SK-N-MC (cell line): ENCODE measurements around the gene COPS7B.

ENCODE experiments used
- DNase-seq: peaks from one replicate; pipeline ENCODE4 v3.0.0-alpha.2; 2011; ENCODE audit warnings: low read depth, low spot score
- H3K27ac ChIP-seq: fragments of 200-600 bp; sonication (generic); 2 replicates; pipeline ENCODE4 v1.5.1; 2016; ENCODE audit warnings: mixed run types
- H3K36me3 ChIP-seq: fragments of 200-600 bp; sonication (generic); 2 replicates; pipeline ENCODE4 v1.6.1; 2017; ENCODE audit warnings: antibody characterized with exemption, low read length, mixed read lengths; ENCODE audit not compliant: insufficient read depth
- H3K4me3 ChIP-seq: fragments of 200-600 bp; sonication (generic); 2 replicates; pipeline ENCODE4 v1.5.1; 2016
- H3K9ac ChIP-seq: fragments of 200-600 bp; sonication (generic); 2 replicates; pipeline ENCODE4 v1.8.0; 2017; ENCODE audit warnings: mixed run types, mixed read lengths; ENCODE audit not compliant: insufficient read length
- H3K9me3 ChIP-seq: fragments of 200-600 bp; sonication (generic); 2 replicates; pipeline ENCODE4 v1.6.1; 2017; ENCODE audit warnings: low read depth, mild to moderate bottlenecking, antibody characterized with exemption, low read length, moderate library complexity, mixed read lengths
- EZH2 ChIP-seq: fragments of 200-600 bp; sonication (generic); IDR thresholded peaks from one replicate; pipeline ENCODE4 v1.6.1; 2017; ENCODE audit warnings: antibody characterized with exemption
- FOXP2 ChIP-seq: optimal IDR thresholded peaks from 2 replicates; pipeline ENCODE3; 2011; ENCODE audit warnings: mild to moderate bottlenecking, moderate library complexity; ENCODE audit not compliant: insufficient read depth; ENCODE audit errors: extremely low read length, control extremely low read depth
- POLR2AphosphoS5 ChIP-seq: IDR thresholded peaks from 2 replicates; pipeline ENCODE4 v1.6.1; 2012; ENCODE audit warnings: mild to moderate bottlenecking, low read depth, low read length, borderline replicate concordance

Gene COPS7B

GRCh38 chr2:231807020-231807419 is 20.8 kb downstream of the COPS7B start:
- TF ChIP-seq EZH2 (no peak), FOXP2 (no peak), POLR2AphosphoS5 (no peak)
- H3K36me3 ChIP-seq: peaks cover 36% of the 10 kb centered on the region

GRCh38 chr2:231810905-231811304 is 24.7 kb downstream of the COPS7B start:
- H3K27ac ChIP-seq: no peak overlapping the region
- H3K36me3 ChIP-seq: peaks cover 26% of the 10 kb centered on the region
- no peak for DNase-seq
- no peaks in the 10 kb centered on the region for H3K9me3 ChIP-seq
- H3K4me3 ChIP-seq: no peak overlapping the region
- TF ChIP-seq POLR2AphosphoS5: no peak
- TF ChIP-seq FOXP2: no peak
- no peak for TF ChIP-seq EZH2
- no peak overlapping the region for H3K9ac ChIP-seq

More at GRCh38 chr2:231807020-231807419, 20.8 kb downstream of the COPS7B start:
- Histone ChIP-seq H3K9me3 (no peaks in the 10 kb centered on the region), H3K9ac (no peak overlapping the region), H3K4me3 (no peak overlapping the region), H3K27ac (no peak overlapping the region; the same call in 1 of the 2 replicates)
- DNase-seq: no peak

- H3K27ac ChIP-seq: no peak overlapping the region
- no peak overlapping the region for H3K9ac ChIP-seq
- no peaks in the 10 kb centered on the region for H3K36me3 ChIP-seq
- DNase-seq: no peak
- no peak overlapping the region for H3K4me3 ChIP-seq
- no peaks in the 10 kb centered on the region for H3K9me3 ChIP-seq
- TF ChIP-seq POLR2AphosphoS5 (no peak), EZH2 (no peak), FOXP2 (no peak)
These were observed 30.2 kb downstream of the COPS7B start for GRCh38 chr2:231816327-231817026.

GRCh38 chr2:231819447-231820042 is 33.3 kb downstream of the COPS7B start:
- Histone ChIP-seq H3K36me3 (no peaks in the 10 kb centered on the region), H3K9ac (no peak overlapping the region), H3K9me3 (no peaks in the 10 kb centered on the region; the same call in 1 of the 2 replicates), H3K27ac (no peak overlapping the region), H3K4me3 (no peak overlapping the region)
- TF ChIP-seq POLR2AphosphoS5 (no peak), FOXP2 (no peak), EZH2 (no peak)
- DNase-seq: no peak

GRCh38 chr2:231820786-231821303 is 34.6 kb downstream of the COPS7B start:
- DNase-seq: no peak
- no peaks in the 10 kb centered on the region; the same call in 1 of the 2 replicates for H3K9me3 ChIP-seq
- no peak overlapping the region for H3K9ac ChIP-seq
- TF ChIP-seq FOXP2 (no peak), POLR2AphosphoS5 (no peak), EZH2 (no peak)
- H3K36me3 ChIP-seq: no peaks in the 10 kb centered on the region
- H3K27ac ChIP-seq: no peak overlapping the region
- no peak overlapping the region for H3K4me3 ChIP-seq

- no peak overlapping the region for H3K4me3 ChIP-seq
- no peak for TF ChIP-seq POLR2AphosphoS5
- no peak for TF ChIP-seq FOXP2
- no peak for TF ChIP-seq EZH2
- H3K36me3 ChIP-seq: no peaks in the 10 kb centered on the region
- H3K9me3 ChIP-seq: no peaks in the 10 kb centered on the region; the same call in 1 of the 2 replicates
- no peak for DNase-seq
- no peak overlapping the region for H3K27ac ChIP-seq
- no peak overlapping the region for H3K9ac ChIP-seq
These were observed 35.7 kb downstream of the COPS7B start for GRCh38 chr2:231821908-231822307.

GRCh38 chr2:231853105-231853504 is 66.9 kb downstream of the COPS7B start:
- H3K9me3 ChIP-seq: no peaks in the 10 kb centered on the region

GRCh38 chr2:231854616-231855125 is 68.4 kb downstream of the COPS7B start:
- H3K36me3 ChIP-seq: no peaks in the 10 kb centered on the region
- H3K9me3 ChIP-seq: no peaks in the 10 kb centered on the region
- DNase-seq: no peak
- H3K4me3 ChIP-seq: no peak overlapping the region
- H3K9ac ChIP-seq: no peak overlapping the region
- TF ChIP-seq EZH2 (no peak), POLR2AphosphoS5 (no peak), FOXP2 (no peak)
- no peak overlapping the region for H3K27ac ChIP-seq

More at GRCh38 chr2:231853105-231853504, 66.9 kb downstream of the COPS7B start:
- Histone ChIP-seq H3K9ac (no peak overlapping the region), H3K27ac (no peak overlapping the region), H3K36me3 (no peaks in the 10 kb centered on the region), H3K4me3 (no peak overlapping the region)
- TF ChIP-seq FOXP2: no peak
- DNase-seq: no peak
